GM12892 (cell line): ENCODE data around the gene HYDIN.
"Not testable (repeated sequence)": the region's sequence is repeated elsewhere in the genome, so short reads cannot be mapped to it uniquely, and the experiment has no call there.

Source experiments
- POLR2A ChIP-seq: IDR thresholded peaks from 2 replicates; pipeline ENCODE4 v1.6.1; 2011; ENCODE audit warnings: low read depth, low read length, control low read depth
- TAF1 ChIP-seq: IDR thresholded peaks from 2 replicates; pipeline ENCODE4 v1.6.1; 2011; ENCODE audit warnings: low read depth, mild to moderate bottlenecking, control low read depth, low read length, borderline replicate concordance

DNA sequence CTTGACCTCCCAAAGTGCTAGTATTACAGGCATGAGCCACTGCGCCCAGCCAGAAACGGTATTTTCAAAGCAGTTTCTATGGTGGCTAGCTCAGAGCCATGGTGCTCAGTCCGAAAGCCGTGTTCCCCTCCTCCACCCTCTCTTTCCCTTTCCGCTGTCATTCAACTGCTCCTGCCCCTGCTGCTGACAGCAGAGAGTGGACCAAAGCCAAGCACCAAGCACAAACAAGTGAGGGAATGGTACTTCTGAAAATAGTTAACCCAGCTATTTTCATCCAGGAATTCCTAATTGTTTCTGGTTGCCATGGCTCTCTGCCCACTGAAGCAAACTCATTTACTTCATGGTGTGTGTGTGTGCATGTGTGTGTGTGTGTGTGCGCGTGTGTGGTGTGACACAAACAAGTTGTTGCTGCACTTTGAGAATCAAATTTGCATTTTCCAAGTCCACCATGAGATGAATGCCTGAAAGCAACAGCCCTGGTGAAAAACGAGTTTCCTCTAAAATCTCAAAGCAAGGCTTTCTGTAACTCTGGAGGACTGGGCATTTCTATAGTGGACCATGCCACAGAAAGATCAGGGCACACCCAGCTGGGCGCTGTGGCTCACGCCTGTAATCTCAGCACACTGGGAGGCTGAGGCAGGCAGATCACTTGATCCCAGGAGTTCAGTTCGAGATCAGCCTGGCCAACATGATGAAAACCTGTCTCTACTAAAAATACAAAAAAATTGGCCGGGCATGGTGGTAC, 293.6 kb downstream of the HYDIN start:
- TF ChIP-seq POLR2A, TAF1: not testable (repeated sequence)
